IMR-90 (cell line): ENCODE results near the gene AFG3L2. TPM values are rescaled to one million over a fixed set of nuclear protein-coding genes. Genes with fewer than 3 reads are reported as not detected.

Source experiments
- ATAC-seq: fragments of 200-7000 bp; cut with Tn5 transposase; 2 replicates; pipeline ENCODE4 v1.9.1; 2020; ENCODE audit warnings: low read depth, mild to moderate bottlenecking, moderate library complexity
- BruUV-seq: library from RNA; stranded (reverse); fragments of 400-500 nt; replicated peaks from 2 replicates; lab custom pipeline; 2021; lab: Mats Ljungman, UMichigan
- CTCF ChIA-PET: fragments of 300-600 bp; formaldehyde crosslinking; extraction: SDS; loops from one replicate; lab custom pipeline; 2021; ENCODE audit warnings: antibody characterized with exemption; lab: Yijun Ruan, JAX
- POLR2A ChIA-PET: fragments of 300-600 bp; sonication (Branson Sonifier 250); formaldehyde crosslinking; loops from one replicate; lab custom pipeline; 2022; ENCODE audit warnings: antibody characterized with exemption; ENCODE audit not compliant: unreplicated experiment; lab: Charles Lee
- DNase-seq: peaks from one replicate; pipeline ENCODE4 v3.0.0; 2013
- H2AFZ ChIP-seq: replicated peaks from 2 replicates; pipeline ENCODE3; 2013; ENCODE audit warnings: low read length, mild to moderate bottlenecking; ENCODE audit not compliant: poor library complexity
- H2AK5ac ChIP-seq: 2 replicates; pipeline ENCODE4 v1.6.1; 2013; ENCODE audit warnings: low read depth, low read length, inconsistent platforms
- H2AK9ac ChIP-seq: replicated peaks from 2 replicates; pipeline ENCODE3; 2013; ENCODE audit warnings: mild to moderate bottlenecking, low read depth, low read length, moderate library complexity; ENCODE audit not compliant: poor library complexity
- H2BK120ac ChIP-seq: 2 replicates; pipeline ENCODE4 v1.6.1; 2013; ENCODE audit warnings: low read depth, low read length, inconsistent platforms
- H2BK15ac ChIP-seq: 3 replicates; pipeline ENCODE4 v1.6.1; 2013; ENCODE audit warnings: low read depth, low read length, inconsistent platforms
- H2BK20ac ChIP-seq: 2 replicates; pipeline ENCODE4 v1.6.1; 2013; ENCODE audit warnings: low read depth, mild to moderate bottlenecking, inconsistent platforms, low read length, moderate library complexity
- H2BK5ac ChIP-seq: 2 replicates; pipeline ENCODE4 v1.6.1; 2013; ENCODE audit warnings: mild to moderate bottlenecking, low read depth, low read length, inconsistent platforms; ENCODE audit not compliant: poor library complexity, severe bottlenecking
- H3K14ac ChIP-seq: replicated peaks from 2 replicates; pipeline ENCODE4 v1.6.1; 2013; ENCODE audit warnings: low read depth, low read length, inconsistent platforms
- H3K18ac ChIP-seq: 2 replicates; pipeline ENCODE4 v1.6.1; 2013; ENCODE audit warnings: low read depth, low read length, control low read depth
- H3K23ac ChIP-seq: 2 replicates; pipeline ENCODE4 v1.6.1; 2013; ENCODE audit warnings: low read depth, low read length, inconsistent platforms
- H3K27ac ChIP-seq: 2 replicates; pipeline ENCODE4 v1.5.1; 2013; ENCODE audit warnings: mild to moderate bottlenecking, control low read depth, low read length; ENCODE audit not compliant: insufficient read depth
- H3K27me3 ChIP-seq: 2 replicates; pipeline ENCODE4 v1.6.1; 2013; ENCODE audit warnings: low read length; ENCODE audit not compliant: control insufficient read depth, insufficient read depth
- H3K36me3 ChIP-seq: 2 replicates; pipeline ENCODE4 v1.6.1; 2013; ENCODE audit warnings: low read length, mixed read lengths; ENCODE audit not compliant: control insufficient read depth, insufficient read depth
- H3K4ac ChIP-seq: 2 replicates; pipeline ENCODE4 v1.6.1; 2013; ENCODE audit warnings: low read depth, low read length, inconsistent platforms
- H3K4me1 ChIP-seq: 2 replicates; pipeline ENCODE4 v1.6.1; 2013; ENCODE audit warnings: low read length, mixed read lengths; ENCODE audit not compliant: control insufficient read depth, insufficient read depth
- H3K4me2 ChIP-seq: 2 replicates; pipeline ENCODE4 v1.6.1; 2013; ENCODE audit warnings: low read depth, mild to moderate bottlenecking, control low read depth, low read length, moderate library complexity
- H3K4me3 ChIP-seq: 2 replicates; pipeline ENCODE4 v1.5.1; 2013; ENCODE audit warnings: low read depth, mild to moderate bottlenecking, control low read depth, low read length, moderate library complexity; ENCODE audit not compliant: insufficient read depth
- H3K56ac ChIP-seq: 2 replicates; pipeline ENCODE4 v1.6.1; 2013; ENCODE audit warnings: low read length, inconsistent platforms; ENCODE audit not compliant: insufficient read depth; ENCODE audit errors: extremely low read depth
- H3K79me1 ChIP-seq, 2 experiments: 2 replicates each; pipeline ENCODE4 v1.6.1; 2013; ENCODE audit warnings: low read length in 2 of 2, inconsistent platforms in 1 of 2, low read depth in 1 of 2
- H3K9ac ChIP-seq: 2 replicates; pipeline ENCODE4 v1.6.1; 2013; ENCODE audit warnings: low read depth, low read length, control low read depth
- H3K9me1 ChIP-seq: 2 replicates; pipeline ENCODE4 v1.6.1; 2013; ENCODE audit warnings: low read length, inconsistent platforms; ENCODE audit not compliant: insufficient read depth
- H3K9me3 ChIP-seq: 2 replicates; pipeline ENCODE4 v1.6.1; 2013; ENCODE audit warnings: low read length; ENCODE audit not compliant: control insufficient read depth, insufficient read depth
- H4K20me1 ChIP-seq: 2 replicates; pipeline ENCODE4 v1.6.1; 2013; ENCODE audit warnings: low read length, inconsistent platforms; ENCODE audit not compliant: insufficient read depth
- H4K5ac ChIP-seq: 2 replicates; pipeline ENCODE4 v1.6.1; 2013; ENCODE audit warnings: mild to moderate bottlenecking, low read depth, low read length, control low read depth
- H4K8ac ChIP-seq, 2 experiments: 2 replicates each; pipeline ENCODE4 v1.6.1; 2013; ENCODE audit warnings: low read depth in 2 of 2, low read length in 2 of 2, control low read depth in 1 of 2, inconsistent platforms in 1 of 2
- H4K91ac ChIP-seq: 2 replicates; pipeline ENCODE4 v1.6.1; 2013; ENCODE audit warnings: low read depth, low read length, inconsistent platforms; ENCODE audit not compliant: insufficient read depth
- BHLHE40 ChIP-seq: fragments of 150-350 bp; IDR thresholded peaks from 2 replicates; pipeline ENCODE4 v1.6.1; 2016; ENCODE audit warnings: mild to moderate bottlenecking, low read depth, low read length
- CEBPB ChIP-seq: IDR thresholded peaks from 2 replicates; pipeline ENCODE4 v1.6.1; 2012; ENCODE audit warnings: low read depth, low read length, improper control_type of control experiment
- CHD1 ChIP-seq: IDR thresholded peaks from 2 replicates; pipeline ENCODE4 v1.6.1; 2012; ENCODE audit warnings: low read depth, low read length, improper control_type of control experiment
- FOS ChIP-seq: fragments of 150-350 bp; IDR thresholded peaks from 2 replicates; pipeline ENCODE4 v1.6.1; 2016; ENCODE audit warnings: low read depth, low read length
- MAZ ChIP-seq: IDR thresholded peaks from 2 replicates; pipeline ENCODE4 v1.6.1; 2012; ENCODE audit warnings: low read depth, mild to moderate bottlenecking, low read length, improper control_type of control experiment, moderate library complexity, borderline replicate concordance
- MXI1 ChIP-seq: IDR thresholded peaks from 2 replicates; pipeline ENCODE4 v1.6.1; 2012; ENCODE audit warnings: low read depth, mild to moderate bottlenecking, low read length, moderate library complexity, borderline replicate concordance
- POLR2A ChIP-seq: IDR thresholded peaks from 2 replicates; pipeline ENCODE4 v1.6.1; 2012; ENCODE audit warnings: mild to moderate bottlenecking, low read depth, low read length
- RAD21 ChIP-seq: IDR thresholded peaks from 2 replicates; pipeline ENCODE4 v1.6.1; 2012; ENCODE audit warnings: low read length, improper control_type of control experiment
- RCOR1 ChIP-seq: IDR thresholded peaks from 2 replicates; pipeline ENCODE4 v1.6.1; 2012; ENCODE audit warnings: mild to moderate bottlenecking, low read length, improper control_type of control experiment; ENCODE audit not compliant: insufficient replicate concordance
- RFX5 ChIP-seq: IDR thresholded peaks from 2 replicates; pipeline ENCODE4 v1.8.0; 2012; ENCODE audit warnings: low read depth, mild to moderate bottlenecking, low read length, moderate library complexity
- SMC3 ChIP-seq: fragments of 150-350 bp; IDR thresholded peaks from 2 replicates; pipeline ENCODE4 v1.6.1; 2016; ENCODE audit warnings: low read depth, mild to moderate bottlenecking, antibody characterized with exemption, low read length, moderate library complexity
- WGBS, 2 experiments: methylation state at CpG; one replicate each; pipeline versions ENCODE4 v1.1.5 to v1.1.7; 2013; ENCODE audit warnings: missing lambda C conversion rate in 2 of 2; ENCODE audit not compliant: insufficient read length in 1 of 2; ENCODE audit errors: extremely low coverage in 2 of 2; 5-methylcytosine and 5-hydroxymethylcytosine counted together
- dilution Hi-C: fragments of 300-500 bp; cut with HindIII; formaldehyde crosslinking; loops from one replicate; pipeline ENCODE4 v1.14.3; 2018; ENCODE audit warnings: low sequenced_read_pairs; ENCODE audit not compliant: unreplicated experiment
- in situ Hi-C: fragments of 300-500 bp; cut with MboI; formaldehyde crosslinking; loops from 3 replicates; pipeline ENCODE4 v1.14.3; 2019; ENCODE audit warnings: low sequenced_read_pairs, inconsistent platforms, mixed read lengths
- intact Hi-C: fragments of 100-400 bp; cut with micrococcal nuclease; formaldehyde crosslinking; loops from 2 replicates; pipeline ENCODE4 v1.10.0; 2022
- polyA plus RNA-seq, 3 experiments: library from polyadenylated mRNA; depleted of rRNA; stranded (reverse); fragments of >200 nt; gene quantifications; 2 replicates each; pipeline ENCODE4 v1.2.3, GENCODE V29; 2012; ENCODE audit warnings: low replicate concordance in 1 of 3
- total RNA-seq: library from RNA; depleted of rRNA; stranded (reverse); fragments of >200 nt; gene quantifications from 2 replicates; pipeline ENCODE4 v1.2.3, GENCODE V29; 2012
- TF ChIP-seq, protein P1 (sequence below): fragments of 150-350 bp; IDR thresholded peaks from 2 replicates; pipeline ENCODE4 v1.6.1; 2017; ENCODE audit warnings: mild to moderate bottlenecking, antibody characterized with exemption, low read length, low read depth
- TF ChIP-seq, protein P2 (sequence below): conservative IDR thresholded peaks from 2 replicates; pipeline ENCODE4 v1.5.1; 2012; ENCODE audit warnings: mild to moderate bottlenecking, low read depth, low read length, improper control_type of control experiment

AFG3L2 gene
- total and polyA plus RNA-seq, 2 of the 4 experiments (the other 2 are of a cell fraction), result 26.9 to 37.6 TPM

DNA sequence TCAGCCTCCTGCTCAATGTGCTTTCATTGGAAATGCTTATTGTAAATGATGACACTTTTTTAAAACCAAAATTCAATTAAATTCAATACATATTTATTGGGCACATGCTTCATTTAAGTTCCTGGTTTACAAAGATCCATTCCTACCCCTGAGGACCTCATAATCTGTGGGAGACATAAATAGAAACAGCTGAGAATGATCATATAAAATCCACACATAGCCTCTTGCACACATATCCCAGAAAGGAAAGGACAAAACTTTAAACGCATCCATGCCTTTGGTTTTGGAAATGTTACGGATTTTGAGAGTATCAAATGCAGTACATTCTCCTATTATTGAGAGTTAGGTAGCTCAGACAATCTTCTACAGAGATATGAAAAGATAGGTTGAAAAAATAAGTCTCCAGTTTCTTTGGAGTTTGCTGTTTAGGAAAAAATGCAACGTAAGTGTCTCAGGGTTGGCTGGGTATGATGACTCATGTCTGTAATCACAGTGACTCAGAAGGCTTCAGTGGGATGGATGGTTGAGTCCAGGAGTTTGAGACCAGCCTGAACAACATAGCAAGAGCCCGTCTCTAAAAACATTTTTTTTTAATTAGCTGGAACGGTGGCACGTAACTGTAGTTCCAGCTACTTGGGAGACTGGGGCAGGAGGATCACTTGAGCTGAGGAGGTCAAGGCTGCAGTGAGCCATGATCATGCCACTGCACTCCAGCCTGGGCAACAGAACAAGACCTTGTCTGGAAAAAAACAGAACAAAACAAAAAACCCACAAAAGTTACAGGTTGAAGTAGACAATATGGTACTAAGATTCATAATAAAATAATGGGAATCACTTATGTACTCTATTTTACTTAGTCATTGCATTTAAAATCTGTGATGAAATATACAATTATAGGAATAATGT is 26.8 kb upstream of the AFG3L2 start (continued):
- TF ChIP-seq, protein P1, sequence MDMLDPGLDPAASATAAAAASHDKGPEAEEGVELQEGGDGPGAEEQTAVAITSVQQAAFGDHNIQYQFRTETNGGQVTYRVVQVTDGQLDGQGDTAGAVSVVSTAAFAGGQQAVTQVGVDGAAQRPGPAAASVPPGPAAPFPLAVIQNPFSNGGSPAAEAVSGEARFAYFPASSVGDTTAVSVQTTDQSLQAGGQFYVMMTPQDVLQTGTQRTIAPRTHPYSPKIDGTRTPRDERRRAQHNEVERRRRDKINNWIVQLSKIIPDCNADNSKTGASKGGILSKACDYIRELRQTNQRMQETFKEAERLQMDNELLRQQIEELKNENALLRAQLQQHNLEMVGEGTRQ, result no peak

DNA sequence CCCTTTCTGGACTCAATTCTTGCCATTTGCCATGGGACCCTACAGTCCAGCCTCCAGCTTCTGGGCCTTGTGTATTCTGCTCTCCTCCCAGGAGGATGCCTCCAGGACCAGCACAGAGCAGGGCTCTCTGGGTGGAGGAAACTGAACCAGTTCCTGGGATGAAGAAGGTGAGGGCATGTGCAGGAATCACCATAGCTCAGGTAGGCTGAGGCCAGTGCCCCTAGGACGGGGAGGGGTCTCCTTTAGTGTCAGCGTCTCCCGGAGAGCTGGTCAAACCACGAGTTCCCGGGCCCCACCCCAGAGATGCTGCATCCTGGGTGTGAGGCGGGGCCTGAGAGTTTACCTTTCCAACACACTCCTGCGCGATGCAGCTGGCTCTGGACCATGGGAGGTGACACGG is 24.9 kb upstream of the AFG3L2 start:
- Histone ChIP-seq H3K9me1 (no peaks in the 10 kb centered on the region), H3K9ac (no peak overlapping the region), H2BK20ac (no peak overlapping the region), H2BK15ac (no peak overlapping the region), H4K91ac (no peak overlapping the region; the same call in 1 of the 2 replicates), H4K20me1 (no peaks in the 10 kb centered on the region), H3K18ac (no peak overlapping the region), H3K9me3 (no peaks in the 10 kb centered on the region), H3K4me1 (no peaks in the 10 kb centered on the region), H3K27ac (no peak overlapping the region), H2AFZ (no peak overlapping the region), H3K27me3 (no peaks in the 10 kb centered on the region; the same call in 1 of the 2 replicates), H3K56ac (no peak overlapping the region), H3K36me3 (no peaks in the 10 kb centered on the region), H3K4me2 (no peak overlapping the region), H4K8ac (no peak overlapping the region), H2AK5ac (no peak overlapping the region), H2BK120ac (no peak overlapping the region), H3K23ac (no peak overlapping the region), H3K79me1 (no peaks in the 10 kb centered on the region), H3K14ac (no peak overlapping the region), H3K4me3 (no peak overlapping the region), H2BK5ac (no peak overlapping the region), H2AK9ac (no peak overlapping the region), H3K4ac (no peak overlapping the region), H4K5ac (no peak overlapping the region)
- BruUV-seq, result no TSS peak
- dilution Hi-C loops (no loop called here), in situ Hi-C loops (no loop called here), intact Hi-C loops (no loop called here)
- no CpG with 5 or more reads among the region's 9 CpGs for WGBS, 2 experiments
- no peak for ATAC-seq
- POLR2A ChIA-PET, result no interaction called here
- DNase-seq, result no peak
- CTCF ChIA-PET, result no interaction called here
- TF ChIP-seq CEBPB (no peak), CHD1 (no peak), POLR2A (no peak), RAD21 (no peak), MAZ (no peak), BHLHE40 (no peak), SMC3 (no peak), FOS (no peak), RFX5 (no peak), RCOR1 (no peak), MXI1 (no peak)
- TF ChIP-seq, protein P2, sequence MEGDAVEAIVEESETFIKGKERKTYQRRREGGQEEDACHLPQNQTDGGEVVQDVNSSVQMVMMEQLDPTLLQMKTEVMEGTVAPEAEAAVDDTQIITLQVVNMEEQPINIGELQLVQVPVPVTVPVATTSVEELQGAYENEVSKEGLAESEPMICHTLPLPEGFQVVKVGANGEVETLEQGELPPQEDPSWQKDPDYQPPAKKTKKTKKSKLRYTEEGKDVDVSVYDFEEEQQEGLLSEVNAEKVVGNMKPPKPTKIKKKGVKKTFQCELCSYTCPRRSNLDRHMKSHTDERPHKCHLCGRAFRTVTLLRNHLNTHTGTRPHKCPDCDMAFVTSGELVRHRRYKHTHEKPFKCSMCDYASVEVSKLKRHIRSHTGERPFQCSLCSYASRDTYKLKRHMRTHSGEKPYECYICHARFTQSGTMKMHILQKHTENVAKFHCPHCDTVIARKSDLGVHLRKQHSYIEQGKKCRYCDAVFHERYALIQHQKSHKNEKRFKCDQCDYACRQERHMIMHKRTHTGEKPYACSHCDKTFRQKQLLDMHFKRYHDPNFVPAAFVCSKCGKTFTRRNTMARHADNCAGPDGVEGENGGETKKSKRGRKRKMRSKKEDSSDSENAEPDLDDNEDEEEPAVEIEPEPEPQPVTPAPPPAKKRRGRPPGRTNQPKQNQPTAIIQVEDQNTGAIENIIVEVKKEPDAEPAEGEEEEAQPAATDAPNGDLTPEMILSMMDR, result no peak
- TF ChIP-seq, protein P1, result no peak
